DOHH2 (cell line): ENCODE data around the gene RBM3.

Experiments used
- H3F3A ChIP-seq: fragments of 200-600 bp; sonication (generic), shearing (Covaris generic); 2 replicates; pipeline ENCODE4 v1.6.0; 2016; ENCODE audit warnings: antibody characterized with exemption, mild to moderate bottlenecking; ENCODE audit not compliant: control insufficient read depth, insufficient read depth
- H3K27ac ChIP-seq: fragments of 200-600 bp; sonication (generic); 2 replicates; pipeline ENCODE4 v1.5.1; 2014; ENCODE audit warnings: low read depth, mild to moderate bottlenecking, low read length, moderate library complexity
- H3K27me3 ChIP-seq: fragments of 200-600 bp; sonication (generic); 2 replicates; pipeline ENCODE4 v1.6.1; 2014; ENCODE audit warnings: mild to moderate bottlenecking, low read length, mixed read lengths; ENCODE audit not compliant: control insufficient read depth
- H3K36me3 ChIP-seq: fragments of 200-600 bp; sonication (generic); 2 replicates; pipeline ENCODE4 v1.6.1; 2014; ENCODE audit warnings: mild to moderate bottlenecking, low read length, moderate library complexity, mixed read lengths; ENCODE audit not compliant: control insufficient read depth
- H3K4me1 ChIP-seq: fragments of 200-600 bp; sonication (generic); 2 replicates; pipeline ENCODE4 v1.6.1; 2014; ENCODE audit warnings: mild to moderate bottlenecking, low read length, mixed read lengths; ENCODE audit not compliant: control insufficient read depth
- H3K4me2 ChIP-seq: fragments of 200-600 bp; sonication (generic); 2 replicates; pipeline ENCODE4 v1.6.0; 2014; ENCODE audit warnings: mild to moderate bottlenecking, low read length, moderate library complexity
- H3K4me3 ChIP-seq: fragments of 200-600 bp; sonication (generic); 2 replicates; pipeline ENCODE4 v1.5.1; 2014; ENCODE audit warnings: mild to moderate bottlenecking, low read length, mixed read lengths
- H3K79me2 ChIP-seq: fragments of 200-600 bp; sonication (generic); 2 replicates; pipeline ENCODE4 v1.6.1; 2014; ENCODE audit warnings: mild to moderate bottlenecking, low read length, mixed read lengths; ENCODE audit not compliant: control insufficient read depth
- H3K9me2 ChIP-seq: fragments of 200-600 bp; sonication (generic); replicated peaks from 2 replicates; pipeline ENCODE4 v1.6.1; 2014; ENCODE audit warnings: mild to moderate bottlenecking, low read length, mixed read lengths; ENCODE audit not compliant: control insufficient read depth
- H3K9me3 ChIP-seq: fragments of 200-600 bp; sonication (generic); 2 replicates; pipeline ENCODE4 v1.6.1; 2014; ENCODE audit warnings: antibody characterized with exemption, low read length, mixed read lengths; ENCODE audit not compliant: control insufficient read depth, insufficient read depth
- H4K20me1 ChIP-seq: fragments of 200-600 bp; sonication (generic); 2 replicates; pipeline ENCODE4 v1.6.0; 2014; ENCODE audit warnings: low read depth, mild to moderate bottlenecking, antibody characterized with exemption, low read length, moderate library complexity; ENCODE audit not compliant: control insufficient read depth, insufficient read depth
- EZH2phosphoT487 ChIP-seq: fragments of 200-600 bp; sonication (generic); IDR thresholded peaks from 2 replicates; pipeline ENCODE4 v1.6.1; 2017; ENCODE audit warnings: borderline replicate concordance, mild to moderate bottlenecking, antibody characterized with exemption, low read length, moderate library complexity, mixed read lengths
- TF ChIP-seq, protein P1 (sequence below): fragments of 200-600 bp; sonication (generic); IDR thresholded peaks from one replicate; pipeline ENCODE4 v1.5.1; 2014; ENCODE audit warnings: antibody characterized with exemption, mild to moderate bottlenecking, low read depth, low read length; ENCODE audit not compliant: poor library complexity, severe bottlenecking

The RBM3 gene

GRCh38 chrX:48569958-48570357, 4.3 kb upstream of the RBM3 start:
- Histone ChIP-seq H3K79me2 (peaks cover 6% of the 10 kb centered on the region), H3F3A (peaks cover 3% of the 10 kb centered on the region; the same call in 1 of the 2 replicates), H3K27me3 (no peaks in the 10 kb centered on the region), H3K4me1 (peaks cover 20% of the 10 kb centered on the region), H3K9me3 (no peaks in the 10 kb centered on the region), H3K4me2 (no peak overlapping the region), H3K36me3 (peaks cover 5% of the 10 kb centered on the region), H3K27ac (no peak overlapping the region), H3K9me2 (no peaks in the 10 kb centered on the region), H4K20me1 (peaks cover under 1% of the 10 kb centered on the region; the same call in 1 of the 2 replicates), H3K4me3 (no peak overlapping the region)
- no peak for TF ChIP-seq EZH2phosphoT487
- TF ChIP-seq, protein P1, sequence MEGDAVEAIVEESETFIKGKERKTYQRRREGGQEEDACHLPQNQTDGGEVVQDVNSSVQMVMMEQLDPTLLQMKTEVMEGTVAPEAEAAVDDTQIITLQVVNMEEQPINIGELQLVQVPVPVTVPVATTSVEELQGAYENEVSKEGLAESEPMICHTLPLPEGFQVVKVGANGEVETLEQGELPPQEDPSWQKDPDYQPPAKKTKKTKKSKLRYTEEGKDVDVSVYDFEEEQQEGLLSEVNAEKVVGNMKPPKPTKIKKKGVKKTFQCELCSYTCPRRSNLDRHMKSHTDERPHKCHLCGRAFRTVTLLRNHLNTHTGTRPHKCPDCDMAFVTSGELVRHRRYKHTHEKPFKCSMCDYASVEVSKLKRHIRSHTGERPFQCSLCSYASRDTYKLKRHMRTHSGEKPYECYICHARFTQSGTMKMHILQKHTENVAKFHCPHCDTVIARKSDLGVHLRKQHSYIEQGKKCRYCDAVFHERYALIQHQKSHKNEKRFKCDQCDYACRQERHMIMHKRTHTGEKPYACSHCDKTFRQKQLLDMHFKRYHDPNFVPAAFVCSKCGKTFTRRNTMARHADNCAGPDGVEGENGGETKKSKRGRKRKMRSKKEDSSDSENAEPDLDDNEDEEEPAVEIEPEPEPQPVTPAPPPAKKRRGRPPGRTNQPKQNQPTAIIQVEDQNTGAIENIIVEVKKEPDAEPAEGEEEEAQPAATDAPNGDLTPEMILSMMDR: no peak

GRCh38 chrX:48573690-48574269, 504 bp upstream of the RBM3 start:
- Histone ChIP-seq H3K4me1 (peaks cover 38% of the 10 kb centered on the region), H3K79me2 (peaks cover 25% of the 10 kb centered on the region), H3K9me3 (no peaks in the 10 kb centered on the region), H3K36me3 (peaks cover 41% of the 10 kb centered on the region), H4K20me1 (peaks cover 11% of the 10 kb centered on the region; the same call in 1 of the 2 replicates), H3F3A (peaks cover 38% of the 10 kb centered on the region), H3K4me2 (peak overlapping the region; percentile 92), H3K27ac (peak overlapping the region; percentile 33), H3K27me3 (no peaks in the 10 kb centered on the region), H3K9me2 (no peaks in the 10 kb centered on the region), H3K4me3 (peak overlapping the region; percentile 93)
- no peak for TF ChIP-seq EZH2phosphoT487
- TF ChIP-seq, protein P1: no peak

DNA sequence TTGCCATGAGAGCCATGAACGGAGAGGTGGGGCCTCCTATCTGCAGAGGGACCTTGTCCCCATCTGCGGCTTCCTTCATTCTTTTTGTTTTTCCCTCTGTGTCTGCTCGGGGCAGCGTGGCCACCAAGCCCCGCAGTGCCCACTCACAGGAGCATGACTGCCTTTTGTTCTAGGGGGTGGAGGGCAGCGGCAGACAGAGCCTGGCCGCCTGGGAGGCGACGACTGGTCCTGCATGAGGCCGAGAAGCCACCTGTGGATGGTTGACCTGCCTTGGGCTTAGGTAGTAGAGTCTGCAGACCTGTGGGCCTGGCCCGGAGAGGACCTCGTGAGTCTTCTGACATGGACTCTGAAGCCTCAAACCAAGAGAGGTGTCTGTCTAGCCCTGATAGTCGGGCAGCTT, 1.4 kb downstream of the RBM3 start:
- H3K27ac ChIP-seq: no peak overlapping the region
- peaks cover 32% of the 10 kb centered on the region for H3K4me1 ChIP-seq
- no peaks in the 10 kb centered on the region for H3K9me3 ChIP-seq
- H3K4me3 ChIP-seq: peak overlapping the region; percentile 93
- H3K4me2 ChIP-seq: peak overlapping the region; percentile 92
- H3K36me3 ChIP-seq: peaks cover 49% of the 10 kb centered on the region
- H4K20me1 ChIP-seq: peaks cover 11% of the 10 kb centered on the region; the same call in 1 of the 2 replicates
- TF ChIP-seq, protein P1: no peak
- no peak for TF ChIP-seq EZH2phosphoT487
- H3K27me3 ChIP-seq: no peaks in the 10 kb centered on the region
- peaks cover 25% of the 10 kb centered on the region for H3K79me2 ChIP-seq
- peaks cover 50% of the 10 kb centered on the region for H3F3A ChIP-seq
- H3K9me2 ChIP-seq: no peaks in the 10 kb centered on the region
